Tibial nerve (tissue), 4 donors: ENCODE data around the gene UBE2H.

Experiments used
- EP300 ChIP-seq, 2 donors: sonication (generic); formaldehyde crosslinking; IDR thresholded peaks; one replicate each; pipeline ENCODE4 v1.6.1; 2017; ENCODE audit warnings: antibody characterized with exemption in 2 of 2, mild to moderate bottlenecking in 1 of 2
- POLR2A ChIP-seq, 2 donors: fragments of 450-650 bp; IDR thresholded peaks; one replicate each; pipeline ENCODE4 v1.6.1; 2017; ENCODE audit warnings: antibody characterized with exemption in 2 of 2, mild to moderate bottlenecking in 2 of 2, moderate library complexity in 2 of 2
- TF ChIP-seq, protein P1 (sequence below), 5 experiments: fragments of 200-600 bp in 3 of 5; fragments of 450-650 bp in 2 of 5; sonication (generic) in 3 of 5; IDR thresholded peaks; one replicate each; pipeline ENCODE4 v1.5.1; 2016 to 2019; ENCODE audit warnings: antibody characterized with exemption in 5 of 5, mild to moderate bottlenecking in 3 of 5, moderate library complexity in 2 of 5

DNA sequence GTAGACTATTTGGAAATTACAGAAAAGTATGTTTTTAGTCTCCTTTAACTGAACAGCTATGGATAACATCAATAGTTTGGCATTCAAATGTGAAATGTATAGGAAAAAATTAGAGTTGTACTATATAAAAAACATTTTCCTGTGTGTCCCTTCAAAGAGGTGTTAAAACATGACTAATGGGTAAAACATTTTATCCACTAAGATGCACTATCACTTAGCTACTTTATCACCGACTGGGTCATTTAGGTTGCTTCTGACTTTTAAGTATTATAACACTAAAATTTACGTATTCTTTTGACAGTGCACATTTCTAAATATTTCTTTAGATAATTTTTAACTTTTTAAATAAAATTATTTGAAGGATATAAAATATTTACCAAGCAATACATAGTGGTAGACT lies 77.6 kb downstream of the UBE2H start:
- TF ChIP-seq, protein P1, sequence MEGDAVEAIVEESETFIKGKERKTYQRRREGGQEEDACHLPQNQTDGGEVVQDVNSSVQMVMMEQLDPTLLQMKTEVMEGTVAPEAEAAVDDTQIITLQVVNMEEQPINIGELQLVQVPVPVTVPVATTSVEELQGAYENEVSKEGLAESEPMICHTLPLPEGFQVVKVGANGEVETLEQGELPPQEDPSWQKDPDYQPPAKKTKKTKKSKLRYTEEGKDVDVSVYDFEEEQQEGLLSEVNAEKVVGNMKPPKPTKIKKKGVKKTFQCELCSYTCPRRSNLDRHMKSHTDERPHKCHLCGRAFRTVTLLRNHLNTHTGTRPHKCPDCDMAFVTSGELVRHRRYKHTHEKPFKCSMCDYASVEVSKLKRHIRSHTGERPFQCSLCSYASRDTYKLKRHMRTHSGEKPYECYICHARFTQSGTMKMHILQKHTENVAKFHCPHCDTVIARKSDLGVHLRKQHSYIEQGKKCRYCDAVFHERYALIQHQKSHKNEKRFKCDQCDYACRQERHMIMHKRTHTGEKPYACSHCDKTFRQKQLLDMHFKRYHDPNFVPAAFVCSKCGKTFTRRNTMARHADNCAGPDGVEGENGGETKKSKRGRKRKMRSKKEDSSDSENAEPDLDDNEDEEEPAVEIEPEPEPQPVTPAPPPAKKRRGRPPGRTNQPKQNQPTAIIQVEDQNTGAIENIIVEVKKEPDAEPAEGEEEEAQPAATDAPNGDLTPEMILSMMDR (IDR thresholded peaks at IDR 0.05) = no peak
- TF ChIP-seq POLR2A (IDR thresholded peaks at IDR 0.05) = no peak
- TF ChIP-seq EP300 (IDR thresholded peaks at IDR 0.05) = no peak
